Parathyroid adenoma (tissue), 2 donors: ENCODE results near the gene CBARP.
A peak's percentile ranks its signal among the peaks of the same experiment; 100 is the strongest.

Experiments
- H2AFZ ChIP-seq: fragments of 300-600 bp; sonication (generic); one replicate; pipeline ENCODE4 v1.7.0; 2017; ENCODE audit warnings: antibody characterized with exemption, mild to moderate bottlenecking
- H3K27ac ChIP-seq: fragments of 300-600 bp; sonication (generic); one replicate; pipeline ENCODE4 v1.7.0; 2017
- H3K27me3 ChIP-seq: fragments of 300-600 bp; sonication (generic); one replicate; pipeline ENCODE4 v1.7.0; 2017; ENCODE audit warnings: low read length; ENCODE audit not compliant: control insufficient read depth, insufficient read depth
- H3K36me3 ChIP-seq: fragments of 300-600 bp; sonication (generic); one replicate; pipeline ENCODE4 v1.7.0; 2017; ENCODE audit warnings: low read length; ENCODE audit not compliant: control insufficient read depth, insufficient read depth
- H3K4me1 ChIP-seq: fragments of 300-600 bp; sonication (generic); one replicate; pipeline ENCODE4 v1.7.0; 2017; ENCODE audit warnings: control low read depth
- H3K4me2 ChIP-seq: fragments of 300-600 bp; sonication (generic); one replicate; pipeline ENCODE4 v1.7.0; 2017; ENCODE audit warnings: low read length
- H3K4me3 ChIP-seq: fragments of 300-600 bp; sonication (generic); one replicate; pipeline ENCODE4 v1.7.0; 2017; ENCODE audit warnings: low read depth, low read length
- H3K79me2 ChIP-seq: fragments of 300-600 bp; sonication (generic); one replicate; pipeline ENCODE4 v1.7.0; 2017; ENCODE audit warnings: control low read depth
- H3K9ac ChIP-seq: fragments of 300-600 bp; sonication (generic); one replicate; pipeline ENCODE4 v1.7.0; 2017; ENCODE audit warnings: mild to moderate bottlenecking
- H3K9me3 ChIP-seq: fragments of 300-600 bp; sonication (generic); one replicate; pipeline ENCODE4 v1.7.0; 2017; ENCODE audit warnings: low read length; ENCODE audit not compliant: control insufficient read depth
- TF ChIP-seq, protein P1 (sequence below): fragments of 300-600 bp; sonication (generic); IDR thresholded peaks from one replicate; pipeline ENCODE4 v1.7.0; 2017; ENCODE audit warnings: antibody characterized with exemption, mild to moderate bottlenecking
- donor health status: primary hyperparathyroidism.

CBARP gene

DNA sequence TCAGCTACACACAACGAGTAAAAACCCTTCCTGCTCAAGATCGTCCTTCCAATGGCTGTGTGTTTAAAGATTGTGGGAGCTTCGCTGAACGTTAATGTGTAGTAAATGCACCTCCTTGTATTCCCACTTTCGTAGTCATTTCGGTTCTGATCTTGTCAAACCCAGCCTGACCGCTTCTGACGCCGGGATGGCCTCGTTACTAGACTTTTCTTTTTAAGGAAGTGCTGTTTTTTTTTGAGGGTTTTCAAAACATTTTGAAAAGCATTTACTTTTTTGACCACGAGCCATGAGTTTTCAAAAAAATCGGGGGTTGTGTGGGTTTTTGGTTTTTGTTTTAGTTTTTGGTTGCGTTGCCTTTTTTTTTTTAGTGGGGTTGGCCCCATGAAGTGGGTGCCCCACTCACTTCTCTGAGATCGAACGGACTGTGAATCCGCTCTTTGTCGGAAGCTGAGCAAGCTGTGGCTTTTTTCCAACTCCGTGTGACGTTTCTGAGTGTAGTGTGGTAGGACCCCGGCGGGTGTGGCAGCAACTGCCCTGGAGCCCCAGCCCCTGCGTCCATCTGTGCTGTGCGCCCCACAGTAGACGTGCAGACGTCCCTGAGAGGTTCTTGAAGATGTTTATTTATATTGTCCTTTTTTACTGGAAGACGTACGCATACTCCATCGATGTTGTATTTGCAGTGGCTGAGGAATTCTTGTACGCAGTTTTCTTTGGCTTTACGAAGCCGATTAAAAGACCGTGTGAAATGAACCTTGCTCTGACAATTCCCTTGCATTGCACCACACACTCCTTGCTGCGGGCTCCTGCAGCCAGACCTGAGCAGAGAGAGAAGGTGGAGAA lies 34.8 kb upstream of the CBARP start:
- no peak overlapping the region for H3K4me3 ChIP-seq
- no peak overlapping the region for H3K27ac ChIP-seq
- H3K9me3 ChIP-seq = no peaks in the 10 kb centered on the region
- no peaks in the 10 kb centered on the region for H3K36me3 ChIP-seq
- H2AFZ ChIP-seq = no peak overlapping the region
- no peaks in the 10 kb centered on the region for H3K27me3 ChIP-seq
- peaks cover 34% of the 10 kb centered on the region for H3K79me2 ChIP-seq
- TF ChIP-seq, protein P1, sequence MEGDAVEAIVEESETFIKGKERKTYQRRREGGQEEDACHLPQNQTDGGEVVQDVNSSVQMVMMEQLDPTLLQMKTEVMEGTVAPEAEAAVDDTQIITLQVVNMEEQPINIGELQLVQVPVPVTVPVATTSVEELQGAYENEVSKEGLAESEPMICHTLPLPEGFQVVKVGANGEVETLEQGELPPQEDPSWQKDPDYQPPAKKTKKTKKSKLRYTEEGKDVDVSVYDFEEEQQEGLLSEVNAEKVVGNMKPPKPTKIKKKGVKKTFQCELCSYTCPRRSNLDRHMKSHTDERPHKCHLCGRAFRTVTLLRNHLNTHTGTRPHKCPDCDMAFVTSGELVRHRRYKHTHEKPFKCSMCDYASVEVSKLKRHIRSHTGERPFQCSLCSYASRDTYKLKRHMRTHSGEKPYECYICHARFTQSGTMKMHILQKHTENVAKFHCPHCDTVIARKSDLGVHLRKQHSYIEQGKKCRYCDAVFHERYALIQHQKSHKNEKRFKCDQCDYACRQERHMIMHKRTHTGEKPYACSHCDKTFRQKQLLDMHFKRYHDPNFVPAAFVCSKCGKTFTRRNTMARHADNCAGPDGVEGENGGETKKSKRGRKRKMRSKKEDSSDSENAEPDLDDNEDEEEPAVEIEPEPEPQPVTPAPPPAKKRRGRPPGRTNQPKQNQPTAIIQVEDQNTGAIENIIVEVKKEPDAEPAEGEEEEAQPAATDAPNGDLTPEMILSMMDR = no peak
- H3K4me2 ChIP-seq = no peak overlapping the region
- H3K9ac ChIP-seq = no peak overlapping the region
- H3K4me1 ChIP-seq = peaks cover 39% of the 10 kb centered on the region

DNA sequence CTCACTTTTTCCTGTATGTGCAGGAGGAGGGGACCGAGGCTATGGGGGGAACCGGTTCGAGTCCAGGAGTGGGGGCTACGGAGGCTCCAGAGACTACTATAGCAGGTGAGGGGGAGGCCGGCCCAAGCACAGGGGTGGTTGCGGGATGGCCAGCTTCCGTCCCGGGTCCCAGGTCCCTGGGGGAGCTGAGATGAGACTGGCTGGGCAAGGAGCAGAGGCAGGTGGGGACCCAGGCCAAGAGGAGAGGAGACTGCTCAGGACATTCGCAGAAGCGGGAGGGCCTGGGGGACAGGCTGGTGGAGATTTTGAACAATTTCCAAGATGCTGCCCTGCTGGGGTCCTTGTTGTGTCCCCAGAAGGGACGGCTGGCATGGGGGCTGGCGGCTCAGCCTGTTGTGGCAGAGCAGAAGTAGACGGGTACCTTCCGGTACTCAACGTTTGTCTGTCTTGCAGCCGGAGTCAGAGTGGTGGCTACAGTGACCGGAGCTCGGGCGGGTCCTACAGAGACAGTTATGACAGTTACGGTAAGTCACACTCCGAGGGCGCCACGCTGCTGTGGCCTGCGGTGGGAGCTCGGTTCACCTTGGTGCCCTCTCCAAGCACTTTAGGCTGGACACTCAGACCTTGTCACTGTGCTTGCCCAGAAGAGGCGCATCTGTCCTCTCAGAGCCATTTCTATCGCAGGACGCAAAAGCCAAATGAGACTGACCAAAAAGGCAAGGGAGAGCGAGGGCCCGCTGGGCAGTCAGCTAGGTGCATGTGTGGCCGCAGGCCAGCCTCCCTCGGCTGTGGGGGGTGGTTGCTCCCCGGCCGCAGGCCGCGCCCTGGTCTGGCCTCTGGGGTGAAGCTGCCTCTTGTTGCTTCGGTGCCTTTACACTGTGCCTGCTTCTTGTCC lies 34.0 kb upstream of the CBARP start:
- Histone ChIP-seq H3K27me3 (no peaks in the 10 kb centered on the region), H3K4me2 (peak overlapping the region; percentile 99), H3K9me3 (no peaks in the 10 kb centered on the region), H3K36me3 (no peaks in the 10 kb centered on the region), H3K9ac (no peak overlapping the region), H3K27ac (peak overlapping the region; percentile 90), H3K79me2 (peaks cover 34% of the 10 kb centered on the region), H3K4me1 (peaks cover 46% of the 10 kb centered on the region), H3K4me3 (no peak overlapping the region), H2AFZ (no peak overlapping the region)
- TF ChIP-seq, protein P1 = no peak

GRCh38 chr19:1270854-1271527 lies 33.2 kb upstream of the CBARP start:
- no peaks in the 10 kb centered on the region for H3K36me3 ChIP-seq
- peaks cover 46% of the 10 kb centered on the region for H3K4me1 ChIP-seq
- no peak overlapping the region for H2AFZ ChIP-seq
- H3K79me2 ChIP-seq = peaks cover 34% of the 10 kb centered on the region
- peak overlapping the region; percentile 99 for H3K4me2 ChIP-seq
- peak overlapping the region; percentile 90 for H3K27ac ChIP-seq
- H3K9me3 ChIP-seq = no peaks in the 10 kb centered on the region
- TF ChIP-seq, protein P1 = no peak
- H3K9ac ChIP-seq = no peak overlapping the region
- H3K27me3 ChIP-seq = no peaks in the 10 kb centered on the region
- H3K4me3 ChIP-seq = peak overlapping the region; percentile 96

GRCh38 chr19:1270213-1270853 lies 32.5 kb upstream of the CBARP start:
- TF ChIP-seq, protein P1 = no peak
- Histone ChIP-seq H3K4me1 (peaks cover 47% of the 10 kb centered on the region), H3K27me3 (no peaks in the 10 kb centered on the region), H3K9ac (peak overlapping the region; percentile 32), H3K4me3 (peak overlapping the region; percentile 96), H3K27ac (peak overlapping the region; percentile 90), H3K4me2 (peak overlapping the region; percentile 99), H3K79me2 (peaks cover 34% of the 10 kb centered on the region), H3K36me3 (no peaks in the 10 kb centered on the region), H2AFZ (no peak overlapping the region), H3K9me3 (no peaks in the 10 kb centered on the region)
